Stimulated activated CD8-positive, alpha-beta memory T cell treated with anti-CD3 and anti-CD28 coated beads, Interleukin-4, amount 100 ng/mL, for 4 hours (primary cell): ENCODE measurements around the gene KCNG1.

Source experiments
- DNase-seq, 2 donors: peaks; one replicate each; pipeline ENCODE4 v3.0.0-alpha.2; 2020; ENCODE audit warnings: low read depth in 2 of 2, low spot score in 1 of 2

KCNG1 gene

DNA sequence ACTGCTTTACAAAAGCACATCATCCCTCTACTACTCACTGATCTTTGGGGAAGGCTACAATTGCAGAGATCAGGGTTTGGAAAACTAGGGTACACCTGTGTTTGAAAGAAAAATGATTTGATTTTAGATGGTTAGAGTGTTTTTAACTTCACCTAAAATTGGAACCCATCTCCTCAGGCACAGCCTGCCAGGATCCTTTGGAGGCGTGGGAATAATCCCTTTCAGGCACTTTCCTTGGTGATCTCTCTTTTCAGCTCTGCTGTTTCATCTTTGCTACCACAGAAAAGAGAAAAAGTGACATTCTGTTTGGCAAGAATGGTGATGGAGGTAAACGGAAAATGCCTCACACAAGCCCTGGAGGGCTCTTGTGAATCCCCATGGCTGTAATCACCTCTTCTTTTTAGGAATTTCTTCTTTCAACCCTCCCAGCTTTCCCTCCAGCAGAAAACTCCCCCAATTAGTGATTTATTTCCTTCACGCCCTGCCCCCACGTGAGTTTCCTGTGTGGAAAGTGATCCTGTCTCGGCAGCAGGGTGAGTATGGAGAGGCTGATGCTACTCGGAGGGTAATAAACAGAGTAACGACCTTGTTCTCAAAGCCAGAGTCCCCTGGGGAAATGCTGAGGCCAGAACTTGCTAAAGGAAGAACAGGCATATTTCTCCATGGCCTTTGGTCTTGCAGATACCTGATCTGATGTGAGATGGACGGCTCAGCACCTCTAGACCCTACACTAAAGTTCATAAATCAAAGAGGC lies 9.2 kb downstream of the KCNG1 start:
- no peak for DNase-seq

DNA sequence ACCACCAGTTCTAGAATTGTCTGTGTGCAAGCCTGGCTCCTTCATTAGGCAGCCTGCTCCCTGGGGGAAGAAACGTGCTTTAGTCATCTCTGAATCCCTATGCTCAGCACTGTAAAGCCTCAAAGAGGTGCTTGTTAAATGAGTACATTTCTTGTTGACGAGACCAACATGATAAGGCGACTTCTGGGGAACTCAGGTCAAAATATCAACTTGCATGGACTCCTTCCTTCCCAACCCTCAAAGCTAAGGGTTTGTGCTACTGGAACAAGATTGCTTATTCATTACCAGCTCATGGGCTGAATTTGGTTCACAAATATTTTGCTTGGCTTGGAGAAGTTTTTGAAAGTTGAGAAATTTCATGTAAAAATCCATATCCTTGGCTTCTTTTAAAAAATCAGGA lies 10.6 kb downstream of the KCNG1 start:
- DNase-seq: no peak

DNA sequence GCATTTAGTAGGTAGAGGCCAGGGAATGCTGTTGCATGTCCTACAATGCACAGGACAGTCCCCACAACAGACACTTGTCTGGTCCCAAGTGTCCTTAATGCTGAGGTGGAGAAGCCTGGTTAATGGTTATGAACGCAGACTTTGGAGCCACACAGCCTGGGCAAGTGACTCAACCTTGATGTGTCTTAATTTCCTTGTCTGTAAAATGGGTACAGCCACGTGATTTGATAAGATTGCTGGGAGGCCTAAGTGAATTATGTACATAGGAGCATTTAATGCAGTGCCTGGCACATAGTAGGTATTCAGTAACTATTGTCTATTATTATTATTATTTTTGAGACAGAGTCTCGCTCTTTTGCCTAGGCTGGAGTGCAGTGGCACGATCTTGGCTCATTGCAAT lies 11.4 kb downstream of the KCNG1 start:
- DNase-seq: no peak

DNA sequence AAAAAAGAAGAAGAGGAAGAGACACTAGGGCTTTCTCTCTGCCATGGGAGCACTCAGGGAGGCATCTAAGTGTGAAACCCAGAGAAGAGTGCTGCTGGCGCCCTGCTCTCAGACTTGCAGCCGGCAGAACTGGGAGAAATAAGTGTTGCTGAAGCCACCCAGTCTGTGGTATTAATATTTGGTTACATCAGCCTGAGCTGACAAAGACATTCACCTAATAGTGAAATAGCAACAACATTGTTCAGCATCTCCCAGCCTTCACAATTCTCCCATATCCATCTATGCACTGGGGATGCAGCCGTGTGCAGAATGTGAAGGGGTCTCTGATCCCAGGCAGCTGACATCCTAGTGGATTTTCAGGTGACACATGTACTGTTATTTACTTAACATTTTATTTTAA lies 12.0 kb downstream of the KCNG1 start:
- no peak for DNase-seq

DNA sequence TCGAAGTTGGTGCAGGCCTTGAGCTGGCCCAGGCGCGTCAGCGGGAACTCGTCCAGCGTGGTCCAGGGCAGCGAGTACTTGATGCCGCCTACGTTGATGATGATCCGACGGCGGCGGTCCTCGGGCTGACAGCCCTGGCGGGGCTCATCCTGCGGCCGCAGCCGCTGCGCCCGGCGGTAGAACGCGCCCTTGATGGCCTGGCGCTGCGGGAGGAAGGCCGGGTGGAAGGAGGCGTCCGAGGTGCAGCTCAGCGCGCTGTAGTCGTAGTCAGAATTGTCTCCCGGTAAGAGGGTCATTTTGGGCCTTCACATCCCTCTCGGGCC lies 12.9 kb downstream of the KCNG1 start:
- no peak for DNase-seq

DNA sequence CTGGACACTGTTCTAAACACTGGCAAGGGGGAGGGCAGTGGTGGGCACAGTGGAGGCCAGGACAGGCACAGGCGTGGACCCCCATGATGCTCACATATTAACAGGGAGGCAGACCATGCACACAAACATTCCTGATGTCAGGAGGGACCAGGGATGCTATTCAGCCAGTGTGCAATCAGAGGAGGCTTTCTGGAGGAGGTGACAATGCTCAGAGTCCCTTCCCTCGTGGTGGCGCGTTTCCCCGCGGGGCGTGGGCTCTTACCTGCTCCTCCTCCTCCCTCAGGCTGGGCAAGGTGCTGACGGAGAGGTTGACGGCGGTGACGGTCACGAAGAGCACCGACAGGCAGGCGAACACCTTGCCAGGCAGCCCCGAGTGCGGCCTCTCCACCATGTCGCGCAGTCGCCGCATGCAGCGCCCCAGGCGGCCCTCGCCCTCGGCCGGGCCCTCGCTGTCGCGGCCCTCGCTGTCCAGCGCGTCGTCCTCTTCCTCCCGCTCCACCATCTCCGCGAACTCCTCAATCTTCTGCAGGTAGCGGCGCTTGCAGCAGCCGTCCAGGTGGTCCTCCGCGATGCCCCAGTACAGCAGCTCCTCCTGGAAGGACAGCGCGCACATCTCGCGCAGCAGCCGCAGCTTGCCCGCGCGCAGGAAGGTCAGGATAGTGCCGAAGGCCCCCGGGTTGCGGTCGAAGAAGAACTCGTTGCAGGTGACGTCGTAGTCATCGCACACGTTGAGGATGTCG lies 13.4 kb downstream of the KCNG1 start:
- DNase-seq: no peak

DNA sequence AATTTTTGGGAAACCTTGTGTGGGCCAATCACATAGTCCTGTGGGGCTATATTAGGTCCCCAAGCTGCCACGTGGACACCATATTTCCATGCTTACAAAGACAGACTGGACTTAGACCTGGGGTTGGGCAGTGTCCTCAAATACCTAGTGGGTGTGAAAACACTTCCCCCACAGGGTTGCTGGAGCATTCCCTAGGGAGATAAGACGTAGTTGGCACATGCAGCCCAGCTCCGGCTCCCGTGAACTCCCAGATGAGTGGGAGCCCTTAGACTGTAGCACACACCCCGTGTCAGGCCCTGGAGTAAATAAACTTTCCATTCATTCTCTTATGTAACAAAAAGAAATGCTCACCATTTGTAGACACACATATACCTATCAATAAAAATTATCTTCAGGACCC lies 14.2 kb downstream of the KCNG1 start:
- DNase-seq: no peak

DNA sequence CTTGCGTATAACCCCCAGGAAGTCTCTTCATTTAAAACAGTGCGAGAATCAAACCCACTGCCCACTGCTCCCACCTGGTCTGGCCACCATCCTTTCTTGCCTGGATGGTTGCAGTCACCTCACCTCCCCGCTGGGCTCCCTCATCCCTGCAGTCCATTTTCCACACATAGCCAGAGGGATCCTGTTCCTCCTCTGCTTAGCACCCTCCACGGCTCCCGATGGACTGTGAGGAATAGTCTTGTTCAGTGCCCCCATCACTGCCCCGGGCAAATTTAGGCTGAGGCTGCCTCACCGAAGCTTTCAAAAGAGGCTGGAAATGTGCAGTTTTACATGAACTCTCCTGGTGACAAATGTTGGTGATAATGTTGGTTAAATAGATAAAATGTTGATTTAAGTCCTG lies 17.7 kb downstream of the KCNG1 start:
- no peak for DNase-seq

DNA sequence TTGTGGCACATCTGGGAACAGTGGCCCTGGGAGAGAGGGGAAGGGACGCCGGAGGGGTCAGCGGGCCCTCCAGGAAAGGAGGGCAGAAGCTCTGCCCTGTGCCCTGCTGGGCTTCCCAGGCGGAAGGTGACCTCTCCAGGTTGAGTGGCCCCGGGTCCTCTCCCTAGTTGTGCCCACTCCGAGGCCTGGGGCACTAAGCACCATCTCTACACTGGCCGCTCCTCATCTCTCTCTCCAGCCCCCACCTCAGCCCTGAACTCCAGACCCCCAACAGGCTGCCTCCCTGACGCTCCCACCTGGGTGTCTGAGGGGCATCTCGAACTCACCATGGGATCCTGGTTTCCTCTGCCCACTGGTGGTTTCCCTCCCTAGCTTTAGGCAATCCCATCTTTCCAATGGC lies 18.1 kb downstream of the KCNG1 start:
- DNase-seq: no peak

DNA sequence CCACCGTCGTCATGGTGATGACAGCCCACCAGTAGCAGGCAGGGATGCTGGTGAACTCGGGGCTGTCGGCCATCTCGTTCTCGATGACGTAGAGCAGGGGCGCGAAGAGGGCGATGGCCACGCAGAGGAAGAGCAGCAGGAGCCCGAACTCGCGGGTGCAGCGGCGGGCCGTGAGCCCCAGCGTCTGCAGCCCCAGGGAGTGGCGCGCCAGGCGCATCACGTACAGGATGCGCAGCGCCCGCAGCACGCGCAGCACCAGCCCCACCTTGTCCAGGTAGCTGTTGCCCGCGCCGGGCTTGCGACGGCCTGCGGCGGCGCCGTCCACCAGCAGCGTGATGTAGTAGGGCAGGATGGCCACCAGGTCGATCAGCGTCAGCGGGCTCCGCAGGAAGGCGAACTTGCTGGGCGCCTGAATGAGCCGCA lies 18.6 kb downstream of the KCNG1 start:
- DNase-seq: no peak

DNA sequence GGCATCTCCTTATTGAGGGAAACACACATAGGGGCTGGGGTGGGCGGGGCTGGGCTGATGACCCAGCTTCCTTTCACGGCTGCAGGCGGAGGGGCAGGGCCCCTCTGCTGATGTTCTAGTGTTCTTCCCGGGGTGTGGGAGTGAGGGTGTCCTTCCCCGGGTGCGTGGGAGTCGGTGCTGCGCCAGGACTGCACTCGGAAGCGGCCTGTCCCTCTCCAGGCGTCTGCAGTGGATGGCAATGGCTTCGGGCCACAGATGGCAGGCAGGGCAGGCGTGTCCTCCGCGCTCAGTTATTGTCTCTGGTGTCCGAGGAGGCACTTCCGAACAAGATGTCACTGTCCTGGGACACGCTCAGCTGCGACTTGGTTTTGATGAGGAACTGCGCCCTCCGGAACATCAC lies 19.2 kb downstream of the KCNG1 start:
- DNase-seq: no peak

DNA sequence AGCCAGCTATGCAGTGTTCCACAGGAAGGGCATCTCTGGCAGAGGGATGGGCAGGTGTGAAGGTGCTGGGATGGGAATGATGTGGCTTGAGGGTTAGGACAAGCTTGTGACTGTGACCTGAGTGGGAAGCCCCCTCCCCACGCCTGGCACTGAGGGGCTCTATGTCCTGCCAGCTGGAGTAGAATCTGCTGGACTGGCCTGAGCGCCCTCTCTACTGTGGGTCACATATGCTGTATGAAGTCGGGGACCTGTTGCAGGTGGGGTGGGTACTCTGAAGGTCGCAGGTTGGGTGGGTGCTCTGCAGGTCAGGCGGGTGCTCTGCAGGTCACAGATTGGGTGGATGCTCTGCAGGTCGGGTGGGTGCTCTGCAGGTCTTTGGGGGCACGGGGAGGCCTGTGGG lies 20.3 kb downstream of the KCNG1 start:
- no peak for DNase-seq

DNA sequence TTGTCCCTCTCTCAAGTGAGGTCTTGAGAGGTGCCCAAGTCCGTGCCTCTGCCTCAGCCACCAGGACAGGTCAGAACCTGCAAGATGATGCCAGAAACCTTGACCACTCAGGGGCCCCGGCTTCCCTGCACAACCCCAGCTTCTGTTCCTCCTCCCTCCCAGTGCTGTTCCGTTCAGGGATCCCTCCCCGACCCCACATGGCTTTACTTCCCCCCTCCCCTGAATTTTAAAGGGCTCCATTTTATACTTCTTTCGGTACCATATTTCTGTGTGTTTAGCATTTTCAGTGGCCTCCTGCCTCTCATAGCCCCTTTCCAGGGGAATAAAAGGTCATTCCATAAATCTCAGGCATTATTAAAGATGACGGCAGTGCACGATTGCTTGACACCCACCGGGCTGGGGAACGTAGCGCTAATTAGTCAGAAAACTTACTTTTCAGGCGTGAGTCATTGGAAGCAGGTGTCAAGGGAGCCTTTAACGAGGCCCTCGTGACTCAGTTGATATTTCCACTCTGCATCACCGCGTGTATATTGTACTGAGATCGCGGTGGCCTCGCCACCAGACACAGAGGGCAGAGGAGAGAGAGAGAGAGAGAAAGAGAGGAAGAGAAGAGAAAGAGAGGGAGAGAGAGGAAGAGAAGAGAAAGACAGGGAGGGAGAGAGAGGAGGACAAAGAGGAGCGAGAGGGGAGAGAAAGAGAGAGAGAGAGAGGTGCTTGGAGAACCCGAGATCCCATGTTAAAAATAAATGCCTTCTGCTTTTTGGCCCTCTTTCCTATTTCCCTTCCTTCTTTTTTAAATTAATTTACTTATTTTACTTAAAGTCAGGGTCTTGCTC lies 21.3 kb downstream of the KCNG1 start:
- no peak for DNase-seq

DNA sequence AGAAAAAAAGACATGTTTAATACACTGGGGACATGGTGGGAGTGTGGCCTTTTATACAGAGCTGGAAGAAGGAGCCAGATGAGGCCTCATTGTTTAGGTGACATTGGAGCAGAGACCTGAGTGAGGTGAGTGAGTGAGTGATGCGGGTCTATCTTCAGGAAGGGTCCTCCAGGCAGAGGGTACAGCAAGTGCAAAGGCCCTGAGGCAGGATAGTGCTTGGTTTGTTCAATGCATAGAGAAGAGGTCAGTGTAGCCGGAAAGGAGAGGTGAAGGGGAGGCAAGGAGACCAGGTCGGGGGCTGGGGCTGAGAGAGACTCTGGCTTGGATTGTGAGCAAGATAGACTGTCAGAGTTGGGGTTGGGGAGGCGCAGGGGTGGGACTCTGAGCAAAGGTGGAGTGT lies 23.6 kb downstream of the KCNG1 start:
- no peak for DNase-seq

DNA sequence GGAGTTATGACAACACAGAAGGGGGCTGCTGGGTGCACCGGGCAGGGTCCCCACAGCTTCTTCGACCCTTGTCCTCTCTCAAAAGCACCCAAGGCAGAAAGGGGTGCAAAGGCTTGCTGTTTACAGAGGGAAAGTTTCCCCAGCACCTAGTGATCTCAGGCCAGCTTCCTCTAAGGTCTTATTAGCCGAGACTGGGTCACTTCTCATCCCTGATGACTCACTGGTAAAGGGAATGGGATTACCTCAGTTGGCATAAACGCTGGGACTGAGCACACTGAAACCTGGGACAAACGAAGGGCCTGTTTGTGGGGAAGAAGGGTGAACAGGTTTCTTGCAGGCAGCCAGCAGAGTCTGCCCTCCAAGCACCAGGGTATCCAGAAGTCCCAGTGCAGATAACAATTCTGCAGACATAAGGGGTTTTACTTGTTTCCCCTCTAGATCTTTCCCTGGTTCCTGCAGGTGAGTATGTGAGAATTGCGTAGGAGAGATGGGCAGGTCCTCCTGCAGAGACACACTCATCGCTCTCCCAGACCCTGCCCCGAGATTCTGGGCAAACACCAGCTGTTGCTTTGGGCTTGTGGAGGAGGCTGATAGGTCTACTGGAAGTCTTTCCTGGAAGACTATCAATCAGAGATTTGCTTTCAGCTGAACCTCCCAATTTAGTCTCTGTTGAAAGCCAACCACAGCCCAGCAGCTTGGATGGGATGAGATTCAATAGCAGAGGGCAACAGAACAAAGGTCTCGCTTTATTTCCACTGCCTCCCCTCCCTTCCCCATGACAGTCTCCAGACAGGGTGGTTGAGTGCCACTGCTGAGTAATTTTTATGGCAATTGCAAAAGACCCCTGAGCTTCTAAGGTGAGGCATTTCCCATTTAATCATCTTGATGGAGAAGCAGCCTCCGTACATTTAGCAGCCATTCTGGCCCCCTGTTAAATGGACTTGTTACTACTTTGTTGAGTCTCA lies 25.7 kb downstream of the KCNG1 start:
- DNase-seq: no peak

DNA sequence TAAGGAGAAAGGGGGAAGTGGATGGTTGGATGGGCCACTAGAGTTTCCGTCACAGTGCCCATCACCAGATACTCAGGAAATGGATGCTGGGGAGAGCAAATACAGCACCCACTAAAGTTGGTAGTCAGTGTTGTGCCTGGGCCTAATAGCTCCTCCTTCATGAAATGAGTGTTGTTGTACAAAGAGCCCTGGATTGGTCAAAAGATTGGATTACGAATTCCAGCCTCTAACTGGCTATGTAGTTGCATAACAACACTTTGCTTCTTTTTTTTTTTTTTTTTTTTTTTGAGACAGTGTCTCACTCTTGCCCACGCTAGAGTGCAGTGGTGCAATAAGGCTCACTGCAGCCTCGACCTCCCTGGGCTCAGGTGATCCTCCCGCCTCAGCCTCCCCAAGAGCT lies 27.4 kb downstream of the KCNG1 start:
- DNase-seq: no peak

DNA sequence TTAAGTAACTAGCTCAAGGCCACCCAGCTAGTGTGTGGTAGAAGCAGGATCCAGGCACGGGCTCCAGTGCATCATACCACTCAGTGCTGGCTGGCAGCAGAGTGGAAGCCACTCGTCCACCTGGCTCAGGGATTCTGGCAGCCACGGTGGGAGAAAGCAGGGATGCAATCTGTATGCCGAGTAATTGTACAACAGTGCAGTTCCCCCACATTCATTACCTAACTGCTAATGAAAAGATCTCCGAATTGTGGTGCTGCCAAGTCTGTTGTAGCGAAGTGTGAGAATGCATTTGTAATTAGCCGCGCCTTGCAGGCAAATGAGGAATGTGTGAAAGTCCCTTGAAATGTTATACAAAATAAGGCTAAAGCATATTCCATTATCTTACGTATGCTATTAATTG lies 29.0 kb downstream of the KCNG1 start:
- DNase-seq: no peak

DNA sequence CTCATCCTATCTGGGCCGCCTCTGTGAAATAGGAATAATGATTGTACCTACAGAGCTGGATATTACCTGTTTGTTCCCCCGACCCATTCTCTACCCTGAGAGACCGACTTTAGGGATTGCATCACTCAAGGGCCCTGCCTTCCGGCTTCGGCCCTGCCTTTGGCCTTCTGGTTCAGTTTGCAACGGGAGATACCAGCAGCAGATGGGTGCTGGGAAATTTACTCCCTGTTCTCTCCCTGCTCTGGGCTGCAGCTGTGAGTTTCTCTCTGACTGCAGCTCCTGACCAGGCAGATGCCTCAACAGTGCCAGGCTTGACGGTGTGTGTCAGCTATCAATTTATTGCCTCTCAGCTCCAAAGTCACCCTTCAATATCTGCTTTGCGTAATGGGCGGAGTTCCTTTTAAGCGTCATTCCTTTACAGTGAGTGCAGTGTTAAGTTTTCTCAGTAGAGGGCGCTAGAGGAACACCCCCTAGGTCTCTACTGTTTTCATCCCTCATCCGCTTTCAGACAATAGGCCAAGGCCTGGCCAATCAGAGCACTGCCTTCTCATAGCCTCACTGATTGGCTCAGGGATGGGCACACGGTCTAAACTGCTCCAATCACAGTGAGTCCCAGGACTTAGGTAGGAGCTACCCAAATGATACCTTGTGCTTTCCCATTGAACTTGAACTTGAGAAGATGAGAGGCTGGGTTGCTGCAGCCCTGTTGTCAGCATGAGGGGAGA lies 30.0 kb downstream of the KCNG1 start:
- no peak for DNase-seq

DNA sequence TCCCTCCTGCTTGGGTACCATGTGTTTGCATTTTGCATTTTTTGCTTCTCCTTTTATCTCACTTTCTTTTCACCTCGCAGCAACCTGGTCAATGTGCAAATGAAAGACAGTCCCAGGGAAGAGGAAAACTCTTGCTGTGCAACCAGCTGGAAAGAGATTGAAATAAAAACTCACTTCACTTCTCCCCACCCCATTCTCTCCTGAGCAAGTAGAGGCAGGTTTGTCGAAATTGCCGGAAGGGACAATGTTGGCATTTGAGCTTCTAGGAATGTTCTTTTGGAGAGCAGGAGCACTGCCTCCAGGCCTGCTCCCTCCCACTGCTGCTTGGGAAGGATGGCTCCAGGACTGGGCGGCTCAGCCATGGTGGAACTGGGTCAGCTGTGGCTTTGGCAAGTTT lies 30.6 kb downstream of the KCNG1 start:
- no peak for DNase-seq

DNA sequence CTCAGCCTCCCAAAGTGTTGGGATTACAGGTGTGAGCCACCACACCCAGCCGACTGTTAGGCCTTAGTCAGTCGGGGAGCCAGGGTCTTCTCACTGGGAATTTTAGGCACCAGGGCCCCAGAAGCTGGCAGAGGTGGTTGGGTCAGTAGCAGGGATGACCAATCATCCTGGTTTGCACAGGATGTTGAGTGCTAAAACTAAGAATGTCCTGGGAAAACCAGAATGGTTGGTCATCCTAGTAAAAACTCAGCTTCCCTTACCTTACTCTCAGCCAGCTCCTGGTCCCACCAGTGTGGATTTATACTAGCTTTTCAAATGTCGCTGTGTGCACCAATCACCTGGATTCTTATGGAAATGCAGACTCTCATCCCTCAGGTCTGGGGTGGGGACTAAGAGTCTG lies 31.8 kb downstream of the KCNG1 start:
- DNase-seq: no peak
